GM12891 (cell line): ENCODE results near the gene HMGN3.
"Not testable (repeated sequence)": the region's sequence is repeated elsewhere in the genome, so short reads cannot be mapped to it uniquely, and the experiment has no call there.

Experiments
- POLR2A ChIP-seq: IDR thresholded peaks from 2 replicates; pipeline ENCODE4 v1.6.1; 2011; ENCODE audit warnings: low read depth, low read length, control low read depth
- POLR2AphosphoS5 ChIP-seq: IDR thresholded peaks from 2 replicates; pipeline ENCODE4 v1.6.1; 2011; ENCODE audit warnings: low read depth, low read length, control low read depth
- POU2F2 ChIP-seq: IDR thresholded peaks from 2 replicates; pipeline ENCODE4 v1.6.1; 2011; ENCODE audit warnings: low read depth, mild to moderate bottlenecking, control low read depth, low read length, moderate library complexity

- not testable (repeated sequence) for TF ChIP-seq POU2F2, POLR2A, POLR2AphosphoS5
These were observed 20.6 kb upstream of the HMGN3 start for GRCh38 chr6:79255086-79255485.
